Activated CD8-positive, alpha-beta memory T cell treated with anti-CD3 and anti-CD28 coated beads for 48 hours (primary cell): ENCODE data around the gene WBP1L.
"Not testable (repeated sequence)": the region's sequence is repeated elsewhere in the genome, so short reads cannot be mapped to it uniquely, and the experiment has no call there.

Experiments
- DNase-seq, 3 experiments: peaks; one replicate each; pipeline ENCODE4 v3.0.0-alpha.2; 2020; ENCODE audit warnings: low read depth in 2 of 3, low spot score in 2 of 3

WBP1L gene

DNA sequence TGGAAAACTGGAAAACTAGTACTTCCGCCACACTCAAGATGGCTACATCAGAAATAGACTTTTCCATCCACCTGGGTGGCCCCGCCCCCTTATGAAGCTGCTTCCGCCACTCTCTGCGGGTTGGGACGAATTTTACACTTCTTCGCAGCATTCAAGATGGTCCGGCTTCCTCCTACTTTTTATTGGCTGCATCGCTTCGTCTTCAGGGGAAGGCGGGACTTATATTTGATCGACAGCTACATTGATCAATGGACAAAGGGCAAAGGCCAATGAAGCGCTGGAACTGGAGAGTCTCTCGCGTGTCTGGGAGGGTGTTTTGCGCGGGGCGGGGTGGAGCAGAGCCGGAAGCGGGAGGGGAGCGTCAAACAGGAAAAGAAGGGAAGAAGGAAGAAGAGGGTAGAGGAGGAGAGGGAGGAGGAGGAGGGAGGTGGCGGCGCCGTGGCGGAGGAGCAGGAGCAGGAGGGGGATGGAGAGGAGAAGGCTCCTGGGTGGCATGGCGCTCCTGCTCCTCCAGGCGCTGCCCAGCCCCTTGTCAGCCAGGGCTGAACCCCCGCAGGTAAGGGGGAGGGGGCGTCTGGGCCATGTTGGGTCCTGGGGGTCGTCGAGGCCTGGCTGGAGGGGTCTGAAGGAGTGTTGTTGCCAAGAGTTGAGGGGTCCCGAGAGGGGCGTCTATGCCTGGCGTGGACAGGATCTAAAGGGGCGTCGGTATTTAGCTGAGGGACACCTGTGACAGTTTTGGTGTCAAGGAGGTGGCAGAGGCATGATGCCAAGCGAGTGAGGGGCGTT is at the start of gene WBP1L:
TSS of gene WBP1L (plus strand) at position 361 of the 786 bp plus-strand sequence. CDS start at position 467, 106 bp downstream.
- peak; percentile 69 to 83 (median 83) for DNase-seq

DNA sequence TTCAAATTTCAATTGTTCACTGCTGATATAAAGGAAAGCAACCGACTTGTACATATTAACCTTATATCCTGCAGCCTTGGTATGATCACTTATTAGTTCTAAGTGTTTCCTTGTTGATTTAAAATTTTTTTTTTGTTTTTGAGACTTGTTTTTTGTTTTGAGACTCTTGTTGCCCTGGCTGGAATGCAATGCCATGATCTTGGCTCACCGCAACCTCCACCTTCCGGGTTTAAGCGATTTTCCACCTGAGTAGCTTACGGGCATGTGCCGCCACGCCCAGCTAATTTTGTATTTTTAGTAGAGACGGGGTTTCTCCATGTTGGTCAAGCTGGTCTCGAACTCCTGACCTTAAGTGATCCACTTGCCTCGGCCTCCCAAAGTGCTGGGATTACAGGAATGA is 48.3 kb upstream of the WBP1L start:
- DNase-seq = not testable (repeated sequence)

DNA sequence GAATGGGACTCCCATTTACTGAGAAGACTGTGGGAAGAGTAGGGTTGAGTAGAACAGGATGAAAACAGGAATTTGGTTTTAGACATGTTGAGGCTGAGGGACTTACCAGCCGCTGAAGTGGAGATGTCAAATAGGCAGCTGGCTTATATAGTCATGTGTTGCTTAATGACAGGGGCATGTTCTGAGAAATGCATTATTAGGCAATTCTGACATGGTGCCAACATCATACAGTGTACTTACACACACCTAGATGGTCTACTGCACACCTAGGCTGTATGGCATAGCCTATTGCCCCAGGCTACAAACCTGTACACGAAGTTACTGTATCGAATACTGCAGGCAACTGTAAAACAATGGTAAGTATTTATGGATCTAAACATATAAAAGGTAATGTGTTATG is 47.0 kb upstream of the WBP1L start:
- no peak for DNase-seq

DNA sequence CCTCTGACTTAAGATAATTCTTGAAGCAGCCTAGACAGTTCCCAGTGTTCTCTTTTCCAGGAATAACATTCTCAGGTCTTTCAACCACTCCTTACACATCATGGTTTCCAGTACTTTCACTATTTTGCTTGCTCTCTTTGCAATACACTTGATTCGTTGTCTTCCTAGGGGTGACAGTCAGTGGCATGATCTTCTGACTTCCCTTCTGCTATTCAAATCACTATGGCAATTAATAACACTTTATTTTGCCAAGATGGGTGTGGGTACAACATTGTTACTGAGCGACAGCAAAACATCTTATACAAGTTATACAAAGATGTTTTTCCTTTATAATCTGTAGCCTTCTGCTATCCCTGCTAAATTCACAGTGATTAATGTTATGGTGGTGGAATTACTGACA is 44.9 kb upstream of the WBP1L start:
- no peak for DNase-seq

DNA sequence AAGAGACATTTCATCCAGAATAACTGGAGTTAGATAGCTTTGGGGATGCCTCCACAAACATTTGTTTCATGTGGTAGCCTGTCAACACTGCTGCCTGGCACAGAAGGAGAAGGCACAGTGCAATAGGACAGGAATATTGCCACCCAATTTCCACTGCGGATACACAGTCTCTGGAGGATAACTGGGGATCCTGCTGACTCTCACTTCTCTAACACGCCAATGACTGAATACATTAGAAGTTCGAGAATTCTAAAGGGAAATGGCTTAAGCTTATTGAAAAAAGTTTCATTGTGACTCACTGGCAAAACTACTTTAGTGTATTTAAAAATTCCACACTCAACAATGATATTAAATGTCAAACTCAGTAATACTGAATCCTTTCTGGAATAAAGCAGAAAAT is 42.5 kb upstream of the WBP1L start:
- DNase-seq = no peak

DNA sequence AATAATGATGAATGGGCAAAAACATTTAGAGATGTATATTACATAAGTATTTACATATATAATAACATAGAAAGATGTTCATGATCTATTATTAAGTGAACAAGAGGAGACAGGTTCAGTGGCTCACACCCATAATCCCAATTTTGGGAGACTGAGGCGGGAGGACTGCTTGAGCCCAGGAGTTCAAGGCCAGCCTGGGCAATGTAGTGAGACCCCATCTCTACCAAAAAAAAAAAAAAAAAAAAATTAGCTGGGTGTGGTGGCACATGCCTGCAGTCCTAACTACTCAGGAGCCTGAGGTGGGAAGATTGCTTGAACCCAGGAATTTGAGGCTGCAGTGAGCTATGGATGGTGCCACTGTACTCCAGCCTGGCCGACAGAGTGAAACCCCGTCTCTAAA is 42.0 kb upstream of the WBP1L start:
- no peak for DNase-seq

DNA sequence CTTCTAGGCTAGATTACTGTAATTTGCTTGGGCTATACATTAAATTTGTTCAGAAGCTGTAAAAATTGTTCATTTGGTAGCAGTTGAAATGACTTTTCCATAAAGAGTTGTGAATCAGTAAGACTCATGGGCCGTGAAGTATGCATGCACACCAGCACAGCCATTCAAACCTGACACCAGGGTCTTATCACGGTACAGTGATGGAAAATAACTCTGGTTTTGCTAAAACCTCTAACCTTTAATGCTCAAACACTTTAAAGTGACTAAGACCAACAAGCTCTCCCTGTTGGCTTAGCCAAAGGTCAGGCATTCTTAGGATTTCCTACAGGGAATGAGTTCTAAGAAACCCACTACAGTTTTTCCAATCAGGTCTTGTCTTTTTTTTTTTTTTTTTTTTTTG is 41.0 kb upstream of the WBP1L start:
- DNase-seq = no peak

DNA sequence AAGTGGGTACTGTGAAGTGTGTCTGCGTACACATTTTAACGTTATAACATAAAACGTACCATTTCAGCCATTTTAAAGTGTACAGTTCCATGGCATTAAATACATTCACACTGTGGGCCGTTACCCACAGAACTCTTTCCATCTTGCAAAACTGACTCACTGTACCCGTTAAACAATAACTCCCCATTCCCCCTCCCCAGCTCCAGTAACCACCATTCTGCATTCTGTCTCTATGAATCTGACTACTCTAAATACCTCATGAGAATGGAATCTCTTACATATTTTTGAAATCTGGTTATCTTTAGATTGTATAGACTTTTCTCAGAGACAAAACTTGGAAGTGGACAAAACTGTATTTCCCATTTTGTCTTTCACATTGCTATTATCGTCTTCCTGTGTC is 38.8 kb upstream of the WBP1L start:
- DNase-seq = no peak

DNA sequence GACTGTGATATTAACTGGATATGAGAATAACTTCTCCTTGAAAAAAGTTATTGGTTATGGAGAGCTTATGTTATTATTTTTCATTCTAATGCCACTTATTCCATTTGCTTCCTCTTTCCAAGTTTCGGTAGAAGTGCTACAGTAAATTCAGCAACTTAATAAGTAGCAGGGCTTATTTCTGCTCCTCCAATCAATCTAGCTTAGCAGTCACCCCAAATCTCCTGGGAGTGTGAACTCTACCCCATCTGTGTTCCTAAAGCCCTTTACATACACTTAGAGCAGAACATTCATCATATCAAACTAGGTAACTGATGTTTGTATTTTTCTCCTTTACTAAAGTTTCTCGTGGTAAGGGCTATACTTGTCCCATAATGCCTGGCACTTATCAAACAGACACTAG is 38.2 kb upstream of the WBP1L start:
- no peak for DNase-seq

DNA sequence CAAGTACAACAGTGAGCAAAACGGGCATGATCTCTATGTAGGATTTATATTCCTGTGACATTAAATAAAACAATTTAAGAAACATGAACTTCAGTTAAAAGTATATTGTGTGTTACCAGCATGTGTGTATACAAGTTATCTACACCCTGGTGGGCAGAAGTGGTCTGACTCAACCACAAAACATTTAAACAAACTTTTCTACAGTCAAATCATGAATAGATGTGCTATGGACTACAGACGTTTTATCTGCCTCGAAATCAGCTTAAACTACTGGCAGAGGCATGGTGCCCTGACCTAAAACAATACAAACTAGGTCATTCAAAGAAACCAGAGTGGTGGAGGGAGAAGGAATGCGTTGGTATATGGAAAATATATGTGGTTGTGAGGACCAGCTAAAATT is 33.1 kb upstream of the WBP1L start:
- no peak for DNase-seq

DNA sequence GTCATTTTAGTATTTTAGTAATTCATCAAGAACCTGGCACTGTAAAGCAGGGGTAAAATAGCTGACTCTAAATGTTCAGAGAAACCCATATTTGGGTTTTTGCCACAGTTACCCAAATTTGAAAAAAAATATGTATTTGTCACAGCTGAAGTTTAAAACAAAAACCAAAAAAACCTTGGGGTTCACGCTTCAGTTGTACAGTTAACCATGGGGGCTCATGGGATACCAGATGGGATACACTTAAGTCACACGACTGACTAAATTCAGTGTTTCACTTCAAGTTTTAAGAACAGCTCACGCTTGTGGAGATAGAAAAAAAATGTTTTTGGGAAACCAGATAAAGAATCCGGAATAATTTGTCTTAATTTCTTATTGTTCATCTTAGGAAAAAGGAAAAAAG is 31.7 kb upstream of the WBP1L start:
- DNase-seq = no peak

DNA sequence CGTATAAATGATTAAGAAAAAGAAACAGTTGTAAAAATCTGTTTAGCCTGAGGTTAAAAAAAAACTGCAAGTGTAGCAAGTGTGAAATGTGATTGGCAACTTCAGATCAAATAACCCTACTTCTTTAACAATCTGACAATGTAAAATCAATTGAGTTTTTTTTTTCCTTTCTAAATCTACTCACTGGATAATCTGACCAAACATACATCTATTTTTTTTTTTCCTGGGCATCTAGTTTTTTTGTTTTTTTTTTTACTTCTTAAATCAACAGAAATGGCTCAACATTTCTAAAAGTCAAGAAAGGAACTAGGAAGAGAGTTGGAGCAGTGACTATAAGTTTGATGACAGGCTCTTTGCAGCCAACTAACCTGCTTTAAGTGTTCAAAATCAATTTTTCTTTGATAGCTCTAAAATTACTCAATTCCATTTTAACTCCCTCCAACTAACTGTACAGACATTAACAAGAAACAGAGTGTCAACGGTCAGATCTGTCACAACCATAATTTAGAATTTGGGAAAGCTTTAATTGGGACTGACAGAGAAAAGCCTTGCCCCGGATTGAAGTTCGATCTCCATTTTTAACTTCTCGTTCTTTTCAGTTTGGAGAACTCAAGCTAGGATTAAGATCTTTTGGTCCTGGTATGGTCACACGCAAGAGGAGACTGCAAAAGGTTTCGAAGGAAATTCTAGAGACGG is 30.8 kb upstream of the WBP1L start:
- DNase-seq = no peak

DNA sequence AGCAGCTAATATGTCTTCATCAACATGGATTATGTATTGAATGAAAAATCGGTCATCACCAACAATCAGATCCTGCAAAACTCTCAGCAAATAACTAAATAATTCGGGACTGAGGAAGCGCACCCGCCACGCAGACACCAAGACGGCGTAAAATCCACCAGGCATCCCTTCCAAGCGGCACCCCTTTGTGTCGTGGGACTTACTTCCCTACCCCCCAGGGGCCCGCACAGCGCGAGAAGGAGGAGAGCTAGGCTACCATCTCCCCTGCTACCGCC is 30.3 kb upstream of the WBP1L start:
- DNase-seq = peak in 2 of 3 experiments; percentile 50 to 51

DNA sequence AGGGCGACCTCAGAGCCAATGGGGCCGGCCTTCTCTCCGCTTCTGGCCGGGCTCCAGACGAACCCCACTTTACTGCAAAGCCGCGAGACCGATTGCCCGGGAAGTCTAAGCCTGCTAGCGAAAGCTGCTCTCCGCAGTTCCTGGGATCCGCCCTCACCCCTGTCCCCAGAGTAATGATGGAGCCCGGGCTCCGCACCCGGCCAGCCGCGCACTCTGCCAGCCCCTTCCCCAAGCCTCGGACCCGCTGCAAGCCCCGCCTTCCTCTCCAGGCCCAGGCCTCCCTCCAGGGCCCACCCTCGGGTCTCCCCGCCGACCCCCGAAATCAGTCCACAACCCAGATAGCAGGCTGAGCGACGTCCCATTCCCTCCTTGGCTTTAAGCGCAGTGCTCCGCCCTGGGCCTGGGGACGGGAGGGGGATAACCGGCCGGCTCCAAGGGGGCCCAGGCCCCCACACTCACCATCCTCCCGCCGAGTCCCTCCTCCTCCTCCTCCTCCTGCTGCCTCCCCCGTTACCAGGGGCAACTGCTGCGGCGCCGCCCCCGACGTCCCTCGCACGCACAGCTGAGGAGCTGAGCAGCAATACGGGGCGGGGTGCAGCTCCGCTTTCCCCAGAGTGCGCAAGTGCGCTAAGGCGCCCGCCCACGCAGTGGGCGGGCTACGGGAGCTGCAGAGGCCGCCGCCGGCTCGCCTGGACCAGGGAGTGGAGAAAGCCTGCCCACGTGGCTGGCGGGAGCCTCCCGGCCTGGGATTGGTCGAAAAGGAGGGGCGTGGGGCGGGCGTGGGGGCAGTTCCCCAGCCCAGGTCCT is 29.7 kb upstream of the WBP1L start, which contains the start of gene ARL3:
TSS of gene ARL3 (minus strand) at position 584 of the 807 bp plus-strand sequence. CDS start at position 462, 122 bp downstream.
- peak; percentile 90 to 99 (median 93) for DNase-seq

DNA sequence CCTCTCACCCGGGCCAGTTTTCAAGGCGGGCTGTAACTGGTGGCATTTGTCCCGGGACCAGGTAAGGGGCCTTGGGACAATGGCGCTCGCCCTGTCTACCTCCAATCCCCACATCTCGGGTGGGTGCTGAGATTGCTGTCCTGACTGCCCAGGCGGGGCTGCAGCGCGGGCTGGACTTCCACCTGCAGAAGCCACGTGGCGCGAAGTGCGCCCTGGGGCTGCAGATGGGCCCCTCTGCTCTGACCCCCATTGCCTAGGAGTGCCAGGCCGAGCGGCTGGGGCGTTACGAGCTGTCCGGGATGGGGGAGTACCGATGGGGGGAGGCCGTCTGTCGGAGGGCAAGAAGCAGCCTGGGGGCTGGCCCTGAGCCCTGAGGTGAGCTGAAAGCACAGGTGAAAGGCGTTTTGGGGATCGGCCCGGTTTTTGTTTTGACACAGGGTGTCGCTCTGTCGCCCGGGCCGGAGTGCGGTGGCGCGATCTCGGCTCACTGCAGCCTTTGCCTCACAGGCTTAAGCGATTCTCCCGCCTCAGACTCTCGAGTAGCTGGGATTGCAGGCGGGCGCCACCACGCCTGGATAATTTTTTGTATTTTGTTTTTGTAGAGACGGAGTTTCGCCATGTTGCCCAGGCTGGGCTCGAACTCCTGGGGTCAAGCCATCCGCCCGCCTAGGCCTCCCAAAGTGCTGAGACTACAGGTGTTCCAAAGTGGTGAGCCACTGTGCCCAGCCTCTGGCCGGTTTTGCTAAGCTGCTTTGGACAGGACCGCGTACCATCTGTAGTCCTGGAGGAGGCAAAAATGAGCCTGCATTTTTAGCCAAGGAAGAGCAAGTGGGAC is 28.9 kb upstream of the WBP1L start, which contains the start of gene SFXN2:
TSS of gene SFXN2 (plus strand) at position 16 of the 835 bp plus-strand sequence. CDS start 12,001 bp downstream, outside the sequence.
- peak in 1 of 3 experiments; percentile 29 for DNase-seq

DNA sequence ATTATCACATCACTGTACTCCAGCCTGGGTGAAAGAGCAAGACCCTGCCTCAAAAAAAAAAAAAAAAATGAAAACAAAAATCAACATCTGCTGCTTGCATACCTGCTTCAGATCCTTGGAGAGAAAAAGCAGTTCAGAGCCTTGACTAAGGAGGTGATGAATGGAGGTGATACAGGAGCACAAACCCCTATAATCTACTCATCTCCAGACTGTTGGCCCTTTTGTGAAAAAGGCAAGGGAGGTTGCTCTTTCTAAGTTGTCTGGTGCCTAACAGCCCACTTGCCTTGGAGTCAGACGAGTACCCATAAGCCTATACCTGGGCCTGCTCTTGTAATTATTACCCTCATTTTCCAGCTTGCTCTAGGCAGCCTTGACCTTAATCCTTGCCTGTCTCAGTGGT is 27.9 kb upstream of the WBP1L start:
- no peak for DNase-seq

DNA sequence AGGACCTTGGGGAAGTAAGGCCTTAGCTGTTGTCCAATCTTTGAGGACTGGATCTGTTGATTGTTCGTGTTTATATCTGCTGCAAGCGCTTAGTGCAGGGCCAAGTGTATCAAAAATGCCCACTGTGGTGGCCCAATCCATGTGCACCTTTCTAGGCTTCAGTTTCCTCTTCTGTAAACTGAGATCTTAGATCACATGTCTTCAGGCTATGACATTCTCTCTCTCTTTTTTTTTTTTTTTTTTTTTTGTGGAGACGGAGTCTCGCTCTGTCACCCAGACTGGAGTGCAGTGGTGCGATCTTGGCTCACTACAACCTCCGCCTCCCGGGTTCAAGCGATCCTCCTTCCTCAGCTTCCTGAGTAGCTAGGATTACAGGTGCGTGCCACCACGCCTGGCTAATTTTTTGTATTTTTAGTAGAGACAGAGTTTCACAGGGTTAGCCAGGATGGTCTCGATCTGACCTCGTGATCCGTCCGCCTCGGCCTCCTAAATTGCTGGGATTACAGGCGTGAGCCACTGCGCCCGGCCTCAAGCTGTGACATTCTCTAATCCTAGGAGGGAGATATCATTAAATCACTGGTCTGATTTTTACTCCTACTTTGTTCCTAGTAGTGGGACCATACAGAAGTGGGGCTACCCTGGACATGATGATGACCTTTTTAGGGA is 26.7 kb upstream of the WBP1L start:
- not testable (repeated sequence) for DNase-seq

DNA sequence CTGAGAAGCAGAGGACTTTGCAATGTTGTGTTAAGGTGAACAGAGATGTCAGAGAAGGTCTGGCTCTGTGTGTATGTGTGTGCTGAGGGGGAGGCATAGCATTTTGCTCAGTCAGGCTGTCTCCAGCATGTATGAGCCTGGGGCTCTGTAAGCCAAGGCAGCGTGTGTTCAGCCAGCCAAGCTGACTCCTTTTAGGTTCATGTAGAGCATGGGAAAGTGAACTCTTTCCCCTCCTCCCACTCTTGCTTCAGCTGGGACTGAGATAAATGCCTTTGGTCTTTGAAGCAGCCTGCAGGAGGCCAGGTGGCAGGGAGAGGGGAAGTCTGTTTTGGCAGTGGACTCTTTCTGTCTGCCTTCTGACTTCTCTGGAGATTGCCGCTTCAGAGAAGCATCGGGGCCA is 25.5 kb upstream of the WBP1L start:
- DNase-seq = no peak

DNA sequence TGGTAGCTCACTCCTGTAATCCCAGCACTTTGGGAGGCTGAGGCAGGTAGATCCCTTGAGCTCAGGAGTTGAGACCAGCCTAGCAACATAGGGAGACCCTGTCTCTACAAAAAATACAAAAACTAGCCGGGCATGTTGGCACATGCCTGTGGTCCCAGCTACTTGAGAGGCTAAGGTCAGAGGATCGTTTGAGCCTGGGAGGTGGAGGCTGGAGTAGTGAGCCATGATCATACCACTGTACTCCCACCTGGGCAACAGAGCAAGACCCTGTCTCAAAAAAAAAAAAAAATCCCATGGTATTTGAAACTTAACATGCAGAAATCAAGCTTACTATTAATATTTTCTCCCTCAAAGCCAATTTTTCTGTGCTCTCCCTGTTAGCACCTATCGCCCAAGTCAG is 23.4 kb upstream of the WBP1L start:
- no peak for DNase-seq

DNA sequence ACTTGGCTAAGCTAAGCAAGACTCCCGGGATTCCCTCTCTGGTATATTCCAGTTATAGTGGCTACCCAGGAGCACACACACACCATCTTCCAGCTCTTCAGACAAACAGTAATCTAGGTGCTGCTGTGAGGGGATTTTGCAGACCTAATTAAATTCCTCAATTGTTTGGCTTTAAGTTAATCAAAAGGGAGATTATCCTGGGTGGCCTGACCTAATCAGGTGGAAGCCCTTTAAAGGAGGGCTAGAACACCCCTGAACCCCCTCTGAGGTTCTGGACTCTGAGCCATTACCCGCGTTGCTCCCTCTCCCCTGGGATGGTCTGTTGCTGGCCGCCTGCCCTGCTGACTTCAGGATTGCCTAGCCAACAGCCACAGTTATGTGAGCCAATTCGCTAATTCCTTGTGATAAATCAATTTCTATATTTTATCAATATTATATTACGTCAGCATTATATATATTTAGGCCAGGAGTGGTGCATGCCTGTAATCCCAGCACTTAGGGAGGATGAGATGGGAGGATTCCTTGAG is 22.9 kb upstream of the WBP1L start:
- no peak for DNase-seq
